GM21576 (cell line): Measurements from ENCODE around the gene LEFTY2.
"Not testable (repeated sequence)": the region's sequence is repeated elsewhere in the genome, so short reads cannot be mapped to it uniquely, and the experiment has no call there.

Experiments used
- ATAC-seq: cut with Tn5 transposase; IDR thresholded peaks from one replicate; pipeline ENCODE4 v1.9.1; 2021; ENCODE audit warnings: mild to moderate bottlenecking, moderate library complexity; ENCODE audit not compliant: unreplicated experiment

The LEFTY2 gene

DNA sequence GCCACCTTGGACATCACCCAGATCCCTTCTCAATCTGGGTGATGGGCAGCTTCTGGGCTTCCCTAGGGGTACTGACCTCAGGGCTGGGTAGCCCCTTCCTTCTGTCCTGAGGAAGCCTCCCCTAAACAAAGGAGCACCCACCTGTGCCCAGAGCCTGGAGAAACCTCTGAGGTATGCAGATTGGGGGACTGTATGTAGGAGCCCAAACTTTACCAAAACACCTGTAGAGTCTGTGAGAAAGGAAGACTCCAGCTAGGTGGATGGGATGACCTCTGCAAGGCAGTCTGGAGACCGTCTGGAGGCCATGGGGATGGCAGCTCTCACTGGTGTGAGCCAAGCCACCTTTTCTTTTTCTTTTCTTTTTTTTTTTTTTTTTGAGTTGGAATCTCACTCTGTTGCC, 13.7 kb upstream of the LEFTY2 start:
- ATAC-seq, result no peak

DNA sequence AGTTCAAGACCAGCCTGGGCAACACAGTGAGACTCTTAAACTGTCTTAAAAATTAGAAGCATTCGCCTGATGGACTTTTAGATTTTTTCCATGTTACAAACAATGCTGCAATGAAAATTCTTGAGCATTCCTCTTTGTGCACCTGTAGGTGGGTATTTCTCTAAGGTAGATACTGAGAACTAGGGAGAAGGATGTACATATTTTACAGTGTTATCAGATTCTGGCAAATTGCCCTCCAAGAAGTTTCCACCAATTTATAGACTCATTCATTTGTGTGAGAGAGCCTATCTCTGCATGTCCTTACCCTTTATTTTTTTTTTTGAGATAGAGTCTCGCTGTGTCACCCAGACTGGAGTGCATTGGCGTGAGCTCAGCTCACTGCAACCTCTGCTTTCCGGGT, 12.3 kb upstream of the LEFTY2 start:
- ATAC-seq, result no peak

DNA sequence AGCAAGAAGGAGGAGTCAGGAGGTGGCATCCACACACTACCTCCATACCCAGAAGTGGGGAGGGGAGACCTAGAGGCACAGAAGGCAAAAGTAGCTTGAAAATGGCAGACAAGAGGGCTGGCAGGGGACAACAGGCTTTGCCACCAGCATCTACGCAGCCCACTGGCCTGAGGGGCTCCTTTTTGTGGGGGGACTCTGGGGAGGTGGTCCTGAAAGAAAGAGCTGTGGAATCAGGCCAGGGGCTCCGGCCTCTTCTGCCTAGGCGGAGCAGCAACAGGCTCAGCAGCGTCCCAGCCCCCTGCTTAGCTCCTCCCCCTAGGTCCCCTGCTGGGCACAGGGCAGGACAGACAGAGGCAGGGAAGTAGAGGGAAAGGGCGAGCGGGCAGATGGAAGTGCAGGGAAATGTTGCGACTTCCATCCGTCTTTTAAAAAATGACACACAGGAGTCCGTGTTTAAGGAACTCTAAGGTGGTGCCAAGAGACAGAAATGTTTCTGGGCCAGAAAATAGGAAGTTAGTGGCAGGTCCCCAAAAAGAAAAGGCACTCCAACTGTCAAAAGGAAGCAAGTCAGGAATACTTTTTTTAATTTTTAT, 10.0 kb upstream of the LEFTY2 start:
- no peak for ATAC-seq

DNA sequence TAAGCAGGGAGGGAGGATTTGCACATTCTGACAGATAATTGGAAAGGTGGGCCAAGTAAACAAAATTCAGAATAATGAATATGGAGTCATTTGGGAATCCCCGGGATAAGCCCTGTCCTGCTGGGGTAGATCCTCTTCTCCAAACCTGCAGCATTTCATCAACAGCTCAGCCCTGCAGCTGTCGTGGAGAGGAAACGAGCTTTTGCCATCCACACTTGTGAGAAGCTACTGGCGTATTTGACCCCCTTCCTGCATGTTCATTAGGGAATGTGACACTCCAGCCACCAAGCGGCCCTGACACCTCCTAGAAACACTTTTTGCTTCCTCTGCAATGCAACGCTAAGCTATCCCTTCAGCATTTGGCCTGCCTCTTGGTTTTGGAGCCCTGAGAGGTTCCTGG, 8.0 kb upstream of the LEFTY2 start:
- no peak for ATAC-seq

DNA sequence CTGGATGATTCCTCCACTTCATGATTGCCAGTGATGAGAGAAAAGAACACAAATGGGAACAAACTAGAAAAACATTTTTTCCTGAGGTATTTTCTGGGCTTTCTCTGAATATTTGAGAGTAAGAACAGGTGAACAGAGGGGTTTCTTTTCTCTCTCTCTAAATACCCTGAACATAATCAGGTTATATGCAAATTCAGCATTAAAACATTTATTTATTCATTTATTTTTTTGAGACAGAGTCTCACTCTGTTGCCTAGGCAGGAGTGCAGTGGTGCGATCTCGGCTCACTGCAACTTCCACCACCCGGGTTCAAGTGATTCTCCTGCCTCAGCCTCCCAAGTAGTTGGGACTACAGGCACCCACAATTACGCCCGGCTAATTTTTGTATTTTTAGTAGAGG, 5.8 kb upstream of the LEFTY2 start:
- no peak for ATAC-seq

DNA sequence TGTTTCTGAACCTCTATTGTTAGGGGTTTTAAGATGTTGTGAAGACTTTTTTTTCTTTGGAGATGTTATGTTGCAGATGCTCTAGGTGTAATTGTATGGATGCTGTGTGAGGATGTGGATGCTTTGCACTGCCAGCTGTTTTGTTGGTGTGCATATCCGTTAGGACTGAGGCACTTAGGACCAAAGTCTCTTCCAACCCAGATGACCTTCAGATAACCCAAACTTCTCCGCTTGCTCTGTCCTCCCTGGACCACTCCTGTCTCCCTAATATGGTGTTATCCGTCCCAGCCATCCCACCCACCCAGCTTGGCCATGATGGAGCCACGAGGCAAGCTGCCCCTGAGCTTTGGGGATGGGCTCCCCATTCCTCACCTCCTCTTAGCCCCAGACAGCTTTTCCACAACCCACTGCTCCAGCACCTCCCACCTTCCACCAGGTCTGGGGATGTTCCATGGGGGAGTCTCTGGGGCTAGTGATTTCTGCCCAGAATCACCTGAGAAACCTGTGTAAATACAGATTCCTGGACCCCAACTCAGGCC, 5.1 kb upstream of the LEFTY2 start:
- no peak for ATAC-seq

DNA sequence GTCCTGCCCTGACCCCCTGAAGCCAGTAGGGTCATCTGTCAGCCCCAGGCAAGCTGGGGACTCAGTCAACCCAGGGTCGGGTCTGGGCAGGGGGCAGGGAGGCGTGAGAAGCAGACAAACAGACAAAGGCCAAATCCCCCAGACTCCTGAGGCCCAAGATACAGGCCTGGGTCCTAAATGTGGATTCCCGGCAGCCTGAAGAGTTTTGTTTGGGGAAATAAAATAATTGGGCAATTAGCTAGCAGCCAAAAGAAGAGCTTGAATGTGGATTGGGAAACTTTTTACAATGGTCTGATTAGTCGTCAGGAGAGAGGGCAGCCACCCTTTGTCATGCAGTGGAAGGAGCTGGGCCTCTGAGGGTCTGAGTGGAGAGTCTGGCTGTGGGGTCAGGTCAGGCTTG, 4.5 kb upstream of the LEFTY2 start:
- no peak for ATAC-seq

DNA sequence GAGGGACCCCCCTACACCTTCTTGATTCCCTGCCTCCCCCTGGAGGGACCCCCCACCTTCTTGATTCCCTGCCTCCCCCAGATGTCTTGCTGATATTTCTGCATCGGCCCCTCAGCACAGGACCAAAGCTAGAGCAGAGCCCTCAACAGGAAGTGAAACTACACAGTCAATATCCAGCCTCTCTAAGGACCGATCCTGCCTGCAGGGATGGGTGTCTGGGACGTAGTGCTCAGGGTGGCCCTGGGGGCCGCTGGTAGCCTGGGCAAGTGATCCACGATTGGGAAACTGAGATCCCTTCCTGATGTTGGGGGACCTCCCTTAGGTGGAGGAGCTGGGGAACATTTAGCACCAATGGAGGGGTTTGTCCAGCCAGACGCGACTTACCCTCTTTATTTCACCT, 3.9 kb upstream of the LEFTY2 start:
- ATAC-seq, result peak; percentile 45

DNA sequence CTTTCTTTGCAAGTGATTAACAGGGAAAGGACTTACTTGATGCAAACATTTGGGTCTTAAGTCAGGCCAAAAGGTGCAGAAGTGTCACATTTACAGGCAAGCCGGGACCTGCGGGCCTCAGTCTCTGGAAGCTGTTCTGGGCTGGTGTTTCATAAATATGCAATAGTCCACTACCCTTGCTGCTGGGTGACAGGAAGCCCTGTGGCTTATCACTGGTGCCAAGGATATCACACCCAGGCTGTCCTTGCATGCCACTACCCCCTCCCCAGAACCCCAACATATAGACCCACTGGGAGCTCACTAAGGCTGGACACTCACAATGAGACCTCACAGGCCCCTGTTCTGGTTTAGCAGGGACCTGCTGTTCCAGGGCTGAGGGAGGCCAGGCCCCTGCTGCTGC, 3.4 kb upstream of the LEFTY2 start:
- no peak for ATAC-seq

DNA sequence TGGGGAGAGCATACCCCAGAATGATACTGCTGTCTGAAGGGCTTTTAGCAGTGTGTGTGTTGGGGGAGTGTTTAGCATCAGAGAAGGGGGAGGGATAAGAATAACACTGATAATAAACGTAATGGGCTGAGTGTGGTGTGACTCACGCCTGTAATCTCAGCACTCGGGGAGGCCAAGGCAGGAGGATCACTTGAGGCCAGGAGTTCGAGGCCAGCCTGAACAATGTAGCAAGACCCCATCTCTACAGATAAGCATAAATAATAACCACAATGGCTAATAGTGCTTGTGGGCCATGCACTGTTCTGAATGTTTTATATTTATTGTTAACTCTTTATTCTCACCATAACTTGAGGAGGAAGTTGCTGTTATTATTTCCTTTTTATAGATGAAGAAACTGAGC, 2.6 kb upstream of the LEFTY2 start:
- ATAC-seq, result no peak

DNA sequence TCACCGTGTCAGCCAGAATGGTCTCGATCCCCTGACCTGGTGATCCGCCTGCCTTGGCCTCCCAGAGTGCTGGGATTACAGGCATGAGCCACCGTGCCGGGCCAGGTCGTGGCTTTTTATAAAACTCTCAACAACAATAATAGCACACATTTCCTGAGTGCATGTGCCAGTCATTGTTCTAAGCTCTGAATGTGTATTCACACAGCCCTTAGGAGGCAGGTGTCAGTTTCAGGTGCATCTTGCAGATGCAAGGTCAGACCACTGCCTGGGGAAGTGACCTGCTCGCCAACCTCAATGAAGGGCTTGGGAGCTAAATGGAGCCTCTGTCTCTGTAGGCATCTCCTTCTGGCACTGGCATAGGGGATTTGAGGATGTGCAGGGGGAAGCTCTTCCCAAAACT, 1.6 kb upstream of the LEFTY2 start:
- peak; percentile 91 for ATAC-seq

DNA sequence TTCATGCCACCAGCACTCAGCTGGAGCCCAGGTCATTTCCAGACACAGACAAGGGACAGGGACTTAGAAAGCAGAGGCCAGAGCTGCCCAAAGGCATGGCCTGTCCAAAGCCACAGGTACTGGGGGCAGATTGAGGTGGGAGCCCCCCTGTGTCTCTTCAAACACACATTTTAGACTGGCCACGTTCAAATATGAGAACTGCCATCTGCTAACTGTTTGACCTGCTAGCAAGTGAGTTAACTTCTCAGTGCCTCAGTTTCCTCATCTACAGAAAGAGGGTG, 862 bp upstream of the LEFTY2 start:
- no peak for ATAC-seq

DNA sequence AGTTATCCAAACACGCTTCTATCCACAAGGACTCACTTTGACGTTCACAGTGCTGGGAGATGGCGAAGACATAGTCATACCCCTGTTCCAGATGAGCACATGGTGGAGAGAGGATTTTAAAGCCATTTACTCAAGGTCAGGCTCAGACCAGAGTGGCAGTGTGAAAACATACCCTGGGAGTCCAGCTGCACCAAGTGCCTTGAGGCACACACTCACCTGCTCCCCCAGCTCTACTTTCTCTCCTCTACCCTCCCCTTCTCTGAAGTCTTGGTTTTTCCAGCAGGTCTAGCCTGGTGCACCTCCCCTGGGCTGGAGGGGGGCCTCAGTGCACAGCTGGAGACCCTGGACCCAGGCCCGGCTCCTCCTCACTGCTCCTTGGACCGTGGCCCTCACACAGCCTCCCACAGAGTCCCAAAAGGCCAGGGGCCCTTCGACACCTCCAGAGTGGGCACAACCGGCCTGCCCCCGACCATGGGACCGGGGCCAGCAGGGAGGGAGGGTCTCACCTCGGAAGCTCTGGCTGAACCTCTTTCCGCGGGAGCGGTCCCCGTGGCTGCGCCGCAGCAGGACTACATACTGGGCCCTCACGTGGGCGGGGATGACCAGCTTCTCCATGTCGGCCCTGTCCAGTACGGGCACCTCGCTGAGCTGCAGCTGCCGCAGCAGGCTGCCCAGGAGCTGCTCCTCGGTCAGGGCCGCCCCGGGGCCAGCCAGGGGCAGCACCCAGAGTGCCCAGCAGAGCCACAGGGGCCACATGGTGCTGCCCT, 452 bp downstream of the LEFTY2 start:
- ATAC-seq, result no peak

DNA sequence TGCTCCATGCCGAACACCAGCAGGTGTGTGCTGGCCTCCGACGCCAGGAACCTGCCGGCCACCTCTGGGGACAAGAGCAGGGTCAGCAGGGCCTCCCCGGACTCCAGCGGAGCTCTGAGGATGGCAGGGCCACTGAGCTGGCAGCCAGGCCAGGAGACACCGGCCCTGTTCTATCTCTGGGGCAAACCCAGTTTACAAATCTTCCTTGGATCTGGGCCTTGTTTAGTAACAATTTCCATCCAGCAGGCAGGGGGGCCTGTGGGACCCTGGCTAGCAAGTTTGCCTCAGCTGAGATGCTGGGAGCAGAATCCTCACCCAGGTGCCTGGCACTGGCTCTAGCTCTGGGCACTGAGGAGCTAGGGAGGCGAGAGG, 1.1 kb downstream of the LEFTY2 start:
- not testable (repeated sequence) for ATAC-seq

DNA sequence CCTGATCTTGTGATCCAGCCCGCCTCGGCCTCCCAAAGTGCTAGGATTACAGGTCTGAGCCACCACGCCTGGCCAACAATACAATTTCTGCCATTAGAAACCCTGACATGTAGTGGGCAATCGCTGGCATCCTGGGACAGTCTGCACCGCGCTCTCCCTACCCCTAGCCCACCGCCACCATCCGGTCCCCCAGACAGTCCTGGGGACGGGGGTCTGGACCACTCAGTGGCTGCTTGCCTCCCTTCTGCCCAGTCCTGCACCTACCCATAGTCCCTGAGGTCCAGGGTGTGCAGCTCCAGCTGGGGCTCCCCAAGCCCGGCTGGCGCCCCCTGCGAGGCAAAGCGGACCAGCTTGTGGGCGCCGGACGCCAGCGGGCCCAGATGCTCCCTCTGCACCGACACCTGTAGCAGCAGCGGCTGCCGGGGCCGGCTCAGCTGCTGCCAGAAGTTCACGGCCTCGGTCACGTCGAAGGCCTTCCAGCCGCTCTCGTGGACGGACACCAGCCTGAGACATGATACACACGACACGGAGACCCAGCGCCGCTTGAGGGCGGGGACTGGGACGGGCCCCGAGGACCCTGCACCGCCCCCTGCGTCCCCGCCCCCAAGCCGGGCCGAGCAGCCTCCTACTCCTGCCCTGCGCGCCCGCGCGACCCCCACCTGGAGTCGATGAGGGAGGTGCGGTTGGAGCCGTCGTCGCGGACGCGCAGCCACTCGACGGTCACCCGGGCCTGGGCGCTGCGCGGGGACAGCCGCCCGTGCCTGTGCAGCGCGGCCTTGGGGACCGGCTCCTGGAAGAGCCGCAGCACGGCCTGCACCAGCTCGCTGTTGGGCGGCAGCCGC, 1.7 kb downstream of the LEFTY2 start:
- not testable (repeated sequence) for ATAC-seq

DNA sequence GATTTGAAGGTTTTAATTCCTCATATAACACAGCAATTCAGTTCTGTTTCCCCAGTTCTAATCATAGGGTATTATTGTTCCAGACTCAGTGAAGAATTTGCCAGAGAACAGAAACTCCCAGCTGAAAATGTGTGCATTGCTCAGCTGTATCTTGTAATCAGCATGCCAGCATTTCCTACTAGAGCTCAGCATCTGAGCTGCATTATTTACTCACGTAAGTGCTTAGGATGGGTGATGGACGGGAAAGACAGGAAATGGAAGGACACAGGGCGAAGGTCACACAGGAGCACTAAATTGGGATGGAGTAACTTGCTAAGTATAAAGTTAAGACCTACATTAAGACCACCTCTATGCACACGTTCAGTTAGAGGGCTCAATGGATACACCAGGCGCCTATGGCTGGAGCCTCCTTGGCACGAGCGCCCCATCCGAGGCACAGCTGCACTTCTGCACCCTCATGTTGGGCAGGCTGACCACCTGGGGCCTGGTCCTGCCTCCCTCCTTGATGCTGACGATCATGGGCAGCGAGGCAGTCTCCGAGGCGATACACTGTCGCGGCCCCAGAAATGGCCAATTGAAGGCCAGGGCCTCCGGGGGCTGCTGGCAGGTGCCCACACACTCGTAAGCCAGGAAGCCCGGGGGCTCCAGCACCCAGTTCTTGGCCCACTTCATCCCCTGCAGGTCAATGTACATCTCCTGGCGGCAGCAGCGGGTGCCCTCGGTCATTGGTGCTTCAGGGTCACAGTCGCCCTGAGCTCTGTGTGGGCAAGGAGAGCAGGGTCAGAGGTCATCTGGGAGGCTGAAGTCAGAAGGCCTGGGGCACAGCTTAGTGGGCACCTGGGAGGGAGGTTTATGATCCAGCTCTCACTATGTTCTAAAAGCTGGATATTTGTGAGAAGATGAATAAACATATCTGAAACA, 3.7 kb downstream of the LEFTY2 start:
- ATAC-seq, result no peak

DNA sequence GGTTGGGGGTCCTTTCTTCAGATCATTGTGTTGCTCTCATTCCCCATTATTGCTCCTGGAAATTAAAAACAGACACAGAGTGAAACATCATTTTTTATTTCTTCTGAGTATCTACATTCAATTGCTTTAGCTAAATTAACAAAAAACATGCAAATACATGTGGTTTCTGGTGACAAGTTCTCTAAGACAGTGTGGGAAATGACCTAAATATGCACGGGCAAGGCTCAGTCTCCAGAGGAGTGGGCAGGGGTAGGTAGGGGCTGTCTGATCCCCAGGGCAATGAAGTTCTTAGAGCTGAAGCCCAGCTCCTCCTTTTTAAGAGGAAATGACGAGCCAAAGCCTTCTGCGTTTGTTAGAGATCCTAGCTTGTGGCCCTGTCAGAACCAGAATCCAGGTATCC, 4.5 kb downstream of the LEFTY2 start:
- ATAC-seq, result no peak

DNA sequence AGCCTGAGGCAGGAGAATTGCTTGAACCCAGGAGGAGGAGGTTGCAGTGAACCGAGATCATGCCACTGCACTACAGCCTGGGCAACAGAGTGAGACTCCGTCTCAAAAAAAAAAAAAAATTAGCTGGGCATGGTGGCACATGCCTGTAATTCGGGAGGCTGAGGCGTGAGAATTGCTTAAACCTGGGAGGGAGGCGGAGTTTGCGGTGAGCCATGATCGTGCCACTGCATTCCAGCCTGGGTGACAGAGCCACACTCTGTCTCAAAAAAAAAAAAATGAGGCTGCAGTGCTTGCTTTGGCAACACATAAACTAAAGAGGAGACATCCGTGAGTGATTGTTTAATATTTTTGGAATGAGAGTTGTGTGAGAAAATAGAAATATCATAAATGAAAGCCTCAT, 4.9 kb downstream of the LEFTY2 start:
- ATAC-seq, result not testable (repeated sequence)

DNA sequence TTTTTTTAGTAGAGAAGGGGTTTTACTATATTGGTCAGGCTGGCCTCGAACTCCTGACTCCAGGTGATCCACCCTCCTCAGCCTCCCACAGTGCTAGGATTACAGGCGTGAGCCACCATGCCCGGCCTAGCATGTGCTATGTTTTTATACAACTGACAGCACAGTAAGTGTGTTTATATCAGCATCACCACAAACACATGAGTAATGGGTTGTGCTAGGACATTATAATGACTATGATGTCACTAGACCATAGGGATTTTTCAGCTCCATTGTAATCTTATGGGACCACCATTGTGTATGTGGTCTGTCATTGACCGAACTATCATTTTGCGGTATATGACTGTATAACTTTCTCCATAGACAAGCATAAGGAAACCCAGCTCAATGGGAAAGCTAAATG, 6.3 kb downstream of the LEFTY2 start:
- no peak for ATAC-seq

DNA sequence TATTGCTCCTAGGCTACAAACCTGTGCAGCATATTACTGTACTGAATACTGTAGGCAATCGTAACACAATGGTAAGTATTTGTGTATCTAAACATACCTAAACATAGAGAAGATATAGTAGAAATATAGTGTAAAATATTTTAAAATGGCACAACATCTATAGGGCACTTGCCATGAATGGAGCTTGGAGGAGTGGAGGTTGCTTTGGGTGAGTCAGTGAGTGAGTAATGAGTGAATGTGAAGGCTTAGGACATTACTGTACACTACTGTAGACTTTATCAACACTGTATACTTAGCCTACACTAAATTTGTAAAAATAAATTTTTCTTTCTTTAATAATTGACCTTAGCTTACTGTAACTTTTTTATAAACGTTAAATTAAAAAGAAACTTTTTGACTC, 7.9 kb downstream of the LEFTY2 start:
- ATAC-seq, result no peak
